ENCODE results near the gene RASSF7.
A peak's percentile ranks its signal among the peaks of the same experiment; 100 is the strongest.

Gene RASSF7

GRCh38 chr11:579830-580601, 19.2 kb downstream of the RASSF7 start:
- DNase-seq (ENCODE audit: low read depth in 3 of 3, low spot score in 1 of 3) = no peak

GRCh38 chr11:581342-581741, 20.6 kb downstream of the RASSF7 start:
- DNase-seq (ENCODE audit: low read depth in 3 of 3, low spot score in 1 of 3) = no peak

- DNase-seq (ENCODE audit: low read depth in 3 of 3, low spot score in 1 of 3) = no peak
Observed at GRCh38 chr11:581752-582151, 21.0 kb downstream of the RASSF7 start.

GRCh38 chr11:584287-584686, 23.5 kb downstream of the RASSF7 start:
- no peak for DNase-seq (ENCODE audit: low read depth in 3 of 3, low spot score in 1 of 3)

GRCh38 chr11:586376-587316, 25.9 kb downstream of the RASSF7 start:
- DNase-seq (ENCODE audit: low read depth in 3 of 3, low spot score in 1 of 3) = no peak

- no peak for DNase-seq (ENCODE audit: low read depth in 3 of 3, low spot score in 1 of 3)
Observed at GRCh38 chr11:587546-587945, 26.8 kb downstream of the RASSF7 start.

GRCh38 chr11:587978-588380, 27.2 kb downstream of the RASSF7 start:
- DNase-seq (ENCODE audit: low read depth in 3 of 3, low spot score in 1 of 3) = peak; percentile 30 to 47 (median 32)

- DNase-seq (ENCODE audit: low read depth in 3 of 3, low spot score in 1 of 3) = no peak
Observed at GRCh38 chr11:589798-590197, 29.0 kb downstream of the RASSF7 start.

- no peak for DNase-seq (ENCODE audit: low read depth in 3 of 3, low spot score in 1 of 3)
Observed at GRCh38 chr11:590997-591396, 30.2 kb downstream of the RASSF7 start.

- DNase-seq (ENCODE audit: low read depth in 3 of 3, low spot score in 1 of 3) = no peak
Observed at GRCh38 chr11:592501-592900, 31.7 kb downstream of the RASSF7 start.

GRCh38 chr11:592918-593317, 32.1 kb downstream of the RASSF7 start:
- DNase-seq (ENCODE audit: low read depth in 3 of 3, low spot score in 1 of 3) = no peak

GRCh38 chr11:593347-593746, 32.6 kb downstream of the RASSF7 start:
- no peak for DNase-seq (ENCODE audit: low read depth in 3 of 3, low spot score in 1 of 3)

- DNase-seq (ENCODE audit: low read depth in 3 of 3, low spot score in 1 of 3) = no peak
Observed at GRCh38 chr11:595400-595799, 34.6 kb downstream of the RASSF7 start.

- DNase-seq (ENCODE audit: low read depth in 3 of 3, low spot score in 1 of 3) = no peak
Observed at GRCh38 chr11:596374-596773, 35.6 kb downstream of the RASSF7 start.

GRCh38 chr11:597166-597725, 36.5 kb downstream of the RASSF7 start:
- DNase-seq (ENCODE audit: low read depth in 3 of 3, low spot score in 1 of 3) = no peak

GRCh38 chr11:598005-598680, 37.4 kb downstream of the RASSF7 start:
- no peak for DNase-seq (ENCODE audit: low read depth in 3 of 3, low spot score in 1 of 3)

- no peak for DNase-seq (ENCODE audit: low read depth in 3 of 3, low spot score in 1 of 3)
Observed at GRCh38 chr11:601573-602245, 40.9 kb downstream of the RASSF7 start.

GRCh38 chr11:603154-603553, 42.4 kb downstream of the RASSF7 start:
- no peak for DNase-seq (ENCODE audit: low read depth in 3 of 3, low spot score in 1 of 3)

GRCh38 chr11:605286-606129, 44.7 kb downstream of the RASSF7 start:
- DNase-seq (ENCODE audit: low read depth in 3 of 3, low spot score in 1 of 3) = no peak

- DNase-seq (ENCODE audit: low read depth in 3 of 3, low spot score in 1 of 3) = no peak
Observed at GRCh38 chr11:606245-606644, 45.5 kb downstream of the RASSF7 start.

All from stimulated activated CD4-positive, alpha-beta T cell treated with anti-CD3 and anti-CD28 coated beads, TNF-alpha, amount 100 ng/mL, for 1 hour (primary cell).